GM19452 (cell line): ENCODE measurements around the gene ASMTL.
"Not testable (repeated sequence)": the region's sequence is repeated elsewhere in the genome, so short reads cannot be mapped to it uniquely, and the experiment has no call there.

Experiments used
- ATAC-seq: cut with Tn5 transposase; IDR thresholded peaks from one replicate; pipeline ENCODE4 v1.9.1; 2021; ENCODE audit not compliant: unreplicated experiment

The ASMTL gene

GRCh38 chrX:1462596-1463251 lies 10.0 kb upstream of the ASMTL start:
- no peak for ATAC-seq

DNA sequence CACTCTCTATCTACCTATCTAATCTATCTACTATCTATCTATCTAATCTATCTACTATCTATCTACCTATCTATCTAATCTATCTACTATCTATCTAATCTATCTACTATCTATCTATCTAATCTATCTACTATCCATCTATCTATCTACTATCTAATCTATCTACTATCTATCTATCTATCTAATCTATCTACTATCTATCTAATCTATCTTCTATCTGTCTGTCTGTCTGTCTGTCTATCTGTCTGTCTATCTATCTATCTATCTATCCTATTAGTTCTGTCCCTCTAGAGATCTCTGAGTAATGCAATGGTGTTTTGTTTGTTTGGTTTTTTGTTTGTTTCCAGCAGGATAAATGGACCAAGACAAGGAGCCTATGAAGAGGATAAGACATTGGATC lies 9.4 kb upstream of the ASMTL start:
- ATAC-seq: no peak

- ATAC-seq: no peak
Observed at GRCh38 chrX:1455948-1456280, 3.2 kb upstream of the ASMTL start.

DNA sequence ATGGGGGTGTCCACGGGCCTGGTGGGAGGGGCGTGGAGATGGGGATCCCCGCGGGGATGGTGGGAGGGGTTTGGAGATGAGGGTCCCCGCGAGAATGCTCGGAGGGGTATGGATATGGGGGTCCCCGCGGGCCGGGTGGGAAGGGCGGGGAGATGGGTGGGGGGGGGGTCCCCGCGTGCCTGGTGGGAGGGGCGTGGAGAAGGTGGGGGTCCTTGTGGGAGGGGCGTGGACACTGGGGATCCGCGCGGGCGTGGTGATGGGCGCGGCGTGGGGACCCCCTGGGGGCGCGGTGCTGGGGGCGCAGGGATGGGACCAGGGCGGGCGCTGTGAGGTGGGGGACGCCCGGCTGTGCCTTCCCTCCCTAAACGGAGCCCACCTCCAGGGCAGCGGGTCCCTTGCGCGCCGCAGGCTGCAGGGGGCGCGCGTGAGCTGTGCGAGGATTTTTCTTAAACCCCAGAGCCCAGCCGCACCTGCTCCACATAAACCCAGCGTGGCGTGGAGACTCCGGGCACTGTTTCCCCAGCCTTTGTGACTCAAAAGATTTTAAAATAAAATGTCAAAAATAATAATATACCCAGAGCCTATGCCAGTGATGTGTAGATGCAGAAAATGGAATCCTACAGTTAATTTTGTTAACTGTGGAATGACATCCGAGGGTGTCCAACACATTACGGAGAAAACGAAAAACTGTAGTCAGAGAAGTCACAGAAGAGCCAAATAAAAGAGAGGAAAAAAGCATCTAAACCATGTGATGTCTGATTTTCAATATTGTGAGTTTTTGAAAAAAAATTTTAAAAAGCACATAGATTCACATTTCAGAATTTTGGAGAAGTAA lies 1.5 kb upstream of the ASMTL start:
- peak; percentile 33 for ATAC-seq

DNA sequence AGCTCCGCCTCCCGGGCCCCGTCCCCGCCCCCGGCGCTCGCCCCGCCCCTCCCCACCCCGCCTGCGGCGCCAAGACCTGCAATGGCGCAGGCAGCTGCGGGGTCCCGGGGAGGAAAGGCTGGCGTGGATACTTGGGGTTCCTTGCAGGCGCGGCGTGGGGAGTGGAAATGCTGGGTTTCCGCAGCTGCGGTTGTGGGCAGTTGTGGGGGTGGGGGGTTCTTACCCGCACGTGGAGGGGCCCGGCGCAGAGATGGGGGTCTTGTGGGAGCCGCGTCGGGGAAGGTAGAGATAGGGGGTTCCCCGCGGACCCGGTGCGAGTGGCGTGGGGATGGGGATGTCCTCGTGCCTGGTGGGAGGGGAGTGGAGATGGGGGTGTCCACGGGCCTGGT lies 680 bp upstream of the ASMTL start:
- peak; percentile 1 for ATAC-seq

- ATAC-seq: no peak
Observed at GRCh38 chrX:1451661-1452515, 821 bp downstream of the ASMTL start.

DNA sequence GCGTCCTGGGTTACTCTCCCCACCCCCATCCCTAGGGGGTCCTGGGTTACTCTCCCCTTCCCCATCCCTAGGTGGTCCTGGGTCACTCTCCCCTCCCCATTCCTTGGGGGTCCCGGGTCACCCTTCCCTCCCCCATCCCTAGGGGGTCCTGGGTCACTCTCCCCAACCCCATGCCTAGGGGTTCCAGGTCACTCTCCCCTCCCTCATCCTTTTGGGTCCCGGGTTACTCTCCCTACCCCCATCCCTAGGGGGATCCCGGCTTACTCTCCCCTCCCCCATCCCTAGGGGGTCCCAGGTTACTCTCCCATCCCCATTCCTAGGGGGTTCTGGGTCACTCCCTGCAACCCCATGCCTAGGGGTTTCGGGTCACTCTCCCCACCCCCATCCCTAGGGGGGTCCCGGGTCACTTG lies 1.5 kb downstream of the ASMTL start:
- no peak for ATAC-seq

- ATAC-seq: no peak
Observed at GRCh38 chrX:1450361-1451161, 2.1 kb downstream of the ASMTL start.

DNA sequence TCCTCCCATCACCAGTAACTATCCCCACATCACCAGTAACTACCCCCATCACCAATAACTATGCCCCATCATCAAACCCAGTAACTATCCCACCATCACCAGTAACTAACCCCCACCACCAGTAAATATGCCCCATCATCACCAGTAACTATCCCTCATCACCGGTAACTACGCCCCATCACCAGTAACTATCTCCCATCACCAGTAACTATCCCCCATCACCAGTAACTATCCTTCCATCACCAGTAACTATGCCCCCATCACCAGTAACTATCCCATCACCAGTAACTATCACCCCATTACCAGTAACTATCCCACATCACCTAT lies 2.9 kb downstream of the ASMTL start:
- no peak for ATAC-seq

DNA sequence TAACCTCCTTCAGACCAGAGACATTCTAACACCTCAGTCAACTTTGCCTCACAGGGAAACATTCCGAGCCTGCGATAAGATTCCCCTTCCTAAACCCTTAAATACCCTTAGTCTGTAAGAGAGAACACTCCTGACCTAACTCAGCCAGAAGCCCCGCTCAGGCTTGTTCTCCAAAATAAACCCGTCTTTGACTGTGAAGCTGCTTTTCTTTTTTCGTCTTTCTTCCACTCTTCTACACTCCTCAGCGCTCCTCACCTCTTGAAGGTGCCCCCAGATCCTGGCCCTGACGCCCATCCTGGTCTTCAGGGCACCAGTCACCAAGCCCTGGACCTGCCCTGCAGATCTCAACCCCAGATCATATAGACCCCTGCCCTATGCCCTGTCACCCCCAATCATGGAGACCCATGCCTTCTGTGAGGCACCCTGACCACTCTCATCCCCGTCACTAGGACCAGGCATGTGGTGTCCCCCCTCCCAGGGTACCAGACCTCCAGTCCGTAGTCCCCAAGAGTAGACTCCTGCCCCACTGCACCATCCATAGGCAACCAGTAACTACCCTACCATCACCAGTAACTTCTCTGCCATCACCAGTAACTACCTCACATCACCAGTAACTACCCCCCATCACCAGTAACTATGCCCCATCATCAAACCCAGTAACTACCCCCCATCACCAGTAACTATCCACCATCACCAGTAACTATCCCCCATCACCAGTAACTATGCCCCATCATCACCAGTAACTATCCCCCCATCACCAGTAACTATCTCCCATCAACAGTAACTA lies 3.5 kb downstream of the ASMTL start:
- ATAC-seq: no peak

DNA sequence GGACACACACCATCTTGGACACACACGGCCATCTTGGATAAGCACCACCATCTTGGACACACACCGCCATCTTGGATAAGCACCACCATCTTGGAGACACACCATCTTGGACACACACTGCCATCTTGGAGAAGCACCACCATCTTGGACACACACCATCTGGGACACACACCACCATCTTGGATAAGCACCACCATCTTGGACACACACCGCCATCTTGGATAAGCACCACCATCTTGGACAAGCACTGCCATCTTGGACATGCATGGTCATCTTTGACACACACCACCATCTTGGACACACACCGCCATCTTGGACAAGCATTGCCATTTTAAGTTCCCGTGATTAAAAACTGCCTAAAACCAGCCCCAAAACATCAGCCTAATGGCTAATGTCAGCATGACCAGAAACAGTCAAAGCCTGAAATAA lies 4.1 kb downstream of the ASMTL start:
- ATAC-seq: not testable (repeated sequence)

- ATAC-seq: not testable (repeated sequence)
Observed at GRCh38 chrX:1447969-1448572, 4.6 kb downstream of the ASMTL start.

GRCh38 chrX:1446984-1447968 lies 5.4 kb downstream of the ASMTL start:
- ATAC-seq: peak; percentile 52

DNA sequence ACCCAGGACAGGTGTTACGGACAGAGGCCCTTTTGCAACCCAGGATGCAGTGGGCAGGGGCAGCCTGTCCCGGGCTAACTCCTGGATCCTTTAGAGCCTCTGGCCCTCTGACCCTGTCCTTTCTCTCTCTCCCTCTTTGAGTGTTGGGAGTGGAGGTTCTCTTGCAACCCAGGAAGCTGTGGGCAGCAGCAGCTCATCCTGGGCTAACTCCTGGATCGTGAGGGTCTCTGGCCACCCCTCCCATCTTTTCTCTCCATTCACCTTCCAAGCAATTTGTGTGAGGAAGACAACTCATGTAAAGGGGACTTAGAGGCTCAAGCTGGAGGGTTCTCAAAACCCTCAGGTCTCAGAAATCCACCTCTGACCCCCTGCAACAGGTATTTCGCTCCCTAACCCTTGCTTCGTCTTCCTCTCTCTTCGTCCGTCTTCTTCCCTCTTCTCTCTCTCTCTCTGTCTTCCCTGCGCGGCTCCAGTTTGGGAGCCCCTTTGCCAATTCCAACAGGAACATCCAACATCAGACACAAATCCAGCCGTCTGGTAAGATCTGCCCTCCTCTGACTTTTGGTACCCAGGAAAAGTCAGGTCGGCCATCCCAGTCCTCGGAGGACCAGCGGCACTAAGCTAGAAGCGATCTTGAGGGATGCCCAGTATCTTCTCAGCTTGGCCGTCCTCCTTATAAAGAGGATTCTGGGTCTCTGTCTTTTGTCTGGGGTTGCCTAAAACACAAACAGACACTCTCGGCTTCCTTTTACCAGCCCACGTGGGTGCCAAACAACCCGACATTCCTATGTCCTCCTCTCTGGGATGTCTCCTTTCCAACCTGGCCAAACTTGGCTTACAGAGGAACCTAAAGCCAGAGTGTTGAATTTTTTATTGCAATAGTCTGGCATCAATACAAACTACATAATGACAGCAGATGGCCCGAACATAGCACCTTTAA lies 7.9 kb downstream of the ASMTL start:
- ATAC-seq: no peak

DNA sequence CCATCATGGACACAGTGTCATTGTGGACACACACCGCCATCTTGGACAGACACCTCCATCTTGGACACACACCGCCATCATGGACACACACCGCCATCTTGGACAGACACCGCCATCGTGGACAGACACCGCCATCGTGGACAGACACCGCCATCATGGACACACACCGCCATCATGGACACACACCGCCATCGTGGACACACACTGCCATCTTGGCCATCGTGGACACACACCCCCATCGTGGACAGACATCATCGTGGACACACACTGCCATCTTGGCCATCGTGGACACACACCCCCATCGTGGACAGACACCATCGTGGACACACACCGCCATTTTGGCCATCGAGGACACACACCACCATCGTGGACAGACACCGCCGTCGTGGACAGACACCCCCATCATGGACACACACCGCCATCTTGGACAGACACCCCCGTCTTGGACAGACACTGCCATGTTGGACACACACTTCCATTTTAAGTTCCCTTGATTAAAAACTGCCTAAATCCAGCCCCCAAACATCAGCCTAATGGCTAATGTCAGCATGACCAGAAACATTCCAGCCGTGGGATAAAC lies 9.1 kb downstream of the ASMTL start:
- no peak for ATAC-seq

GRCh38 chrX:1442724-1443367 lies 9.9 kb downstream of the ASMTL start:
- no peak for ATAC-seq
